NCI-H345 treated with DMSO at 0.1 percent for 48 hours (cell line): ENCODE data around the gene PARD3.
"Not testable (repeated sequence)": the region's sequence is repeated elsewhere in the genome, so short reads cannot be mapped to it uniquely, and the experiment has no call there.

ENCODE experiments used
- DNase-seq: peaks from one replicate; lab custom pipeline; 2025; ENCODE audit not compliant: unreplicated experiment; lab: John Stamatoyannopoulos, UW

PARD3 gene

DNA sequence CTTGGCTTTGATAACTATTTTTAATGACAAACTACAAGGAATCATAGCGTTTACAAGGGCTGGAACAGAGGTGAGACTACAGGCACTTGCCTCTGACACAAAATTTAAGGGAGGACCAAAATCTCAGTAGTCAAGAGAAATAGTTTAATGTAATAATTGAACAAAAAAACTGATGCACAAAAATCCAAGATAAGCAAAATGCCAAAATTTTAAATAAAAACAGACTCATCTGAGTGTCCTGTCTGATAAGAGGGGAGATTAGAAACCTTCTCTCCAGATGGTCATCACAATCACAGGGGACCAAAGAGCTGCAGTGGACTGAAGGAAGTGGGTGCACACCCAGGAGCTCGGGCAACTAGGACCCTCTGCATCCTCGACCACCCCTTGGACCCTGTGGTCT lies 70.5 kb downstream of the PARD3 start:
- no peak for DNase-seq

DNA sequence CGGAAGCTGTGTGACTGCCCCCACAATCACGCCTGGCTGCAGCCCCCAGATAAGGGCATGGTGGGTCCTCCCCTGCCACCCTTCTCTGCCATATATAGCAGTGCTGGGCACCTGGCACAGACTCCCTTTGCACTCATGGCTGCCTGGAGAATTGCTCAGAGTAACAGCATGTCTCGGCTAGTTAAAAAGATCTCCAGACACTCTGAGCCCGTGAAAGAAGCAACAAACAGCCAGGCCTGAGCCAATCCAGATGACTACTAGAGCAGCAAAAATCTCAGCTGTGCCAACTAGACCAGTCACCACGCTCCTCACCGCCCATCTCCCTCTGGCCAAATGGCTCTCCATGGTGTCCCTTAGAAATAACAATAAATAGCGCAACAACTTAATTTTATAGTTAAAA lies 71.3 kb downstream of the PARD3 start:
- DNase-seq, result no peak

DNA sequence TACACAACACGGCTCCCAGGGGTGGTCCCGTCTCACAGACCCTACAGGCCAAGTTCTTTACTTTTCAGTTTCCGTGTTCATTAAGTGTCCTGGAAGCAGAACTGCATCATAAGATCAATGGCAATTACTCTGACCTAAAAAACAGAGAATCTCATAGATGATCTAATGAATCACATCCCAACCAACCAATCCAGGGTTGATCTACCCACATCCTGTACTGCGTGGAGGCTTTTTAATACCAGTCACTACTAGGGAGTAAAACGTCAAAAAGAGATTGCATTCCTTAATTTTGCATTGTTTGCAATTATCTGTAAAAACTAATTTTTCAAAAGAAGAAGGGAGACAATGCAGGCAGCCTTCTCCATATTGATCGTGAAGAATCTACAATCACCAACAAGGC lies 72.6 kb downstream of the PARD3 start:
- DNase-seq, result no peak

DNA sequence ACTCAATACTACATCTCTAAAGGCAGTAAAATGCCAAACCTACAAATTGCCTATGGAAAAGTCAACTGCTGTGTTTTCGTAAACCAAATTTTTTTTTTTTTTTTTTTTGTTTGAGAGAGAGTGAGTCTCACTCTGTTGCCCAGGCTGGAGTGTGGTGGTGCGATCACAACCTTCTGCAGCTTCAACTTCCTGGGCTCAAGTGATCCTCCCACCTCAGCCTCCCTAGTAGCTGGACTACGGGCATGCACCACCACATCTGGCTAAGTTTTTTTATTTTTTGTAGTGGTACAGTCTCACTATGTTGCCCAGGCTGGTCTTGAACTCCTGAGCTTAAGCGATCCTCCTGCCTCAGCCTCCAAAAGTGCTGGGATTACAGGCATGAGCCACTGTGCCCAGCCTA lies 74.0 kb downstream of the PARD3 start:
- not testable (repeated sequence) for DNase-seq

DNA sequence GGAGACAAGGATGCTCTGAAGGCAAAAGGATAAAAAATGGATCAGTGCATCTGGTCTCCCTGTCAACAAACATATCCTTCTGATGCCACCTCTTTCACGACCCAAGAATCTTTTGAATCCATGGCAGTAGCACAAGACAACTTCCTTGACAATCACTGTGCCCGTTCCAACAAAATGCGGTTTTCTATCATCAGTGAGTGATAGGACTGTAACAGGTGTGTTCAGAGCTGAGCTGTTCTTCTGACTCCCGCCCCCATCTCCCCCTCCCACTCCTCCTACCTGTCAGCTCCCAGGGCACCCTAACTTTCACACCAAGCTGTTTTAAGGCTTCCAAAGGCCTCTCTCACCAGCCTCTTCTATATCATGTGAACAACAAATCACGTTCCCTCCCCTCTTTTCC lies 74.8 kb downstream of the PARD3 start:
- no peak for DNase-seq

DNA sequence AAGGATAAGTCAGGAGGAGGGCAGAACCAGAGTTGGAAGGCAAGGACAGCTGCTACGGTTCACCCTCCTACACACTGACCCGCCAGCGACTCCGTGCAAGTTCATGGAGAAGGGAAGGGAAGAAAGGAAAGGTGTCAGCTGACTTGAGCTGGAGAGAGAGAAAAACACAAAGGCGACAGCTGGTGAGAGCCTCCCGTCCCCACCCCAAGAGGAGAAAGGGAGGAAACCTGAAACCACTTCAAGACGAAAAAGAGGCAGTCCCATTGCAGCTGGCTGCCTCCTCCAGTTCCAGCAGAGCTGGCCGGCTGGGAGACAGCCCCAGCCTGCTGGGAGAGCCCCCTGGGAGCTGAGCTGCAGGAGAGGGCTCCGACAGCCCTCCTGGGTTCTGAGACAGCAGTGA lies 75.2 kb downstream of the PARD3 start:
- DNase-seq, result peak; percentile 73

DNA sequence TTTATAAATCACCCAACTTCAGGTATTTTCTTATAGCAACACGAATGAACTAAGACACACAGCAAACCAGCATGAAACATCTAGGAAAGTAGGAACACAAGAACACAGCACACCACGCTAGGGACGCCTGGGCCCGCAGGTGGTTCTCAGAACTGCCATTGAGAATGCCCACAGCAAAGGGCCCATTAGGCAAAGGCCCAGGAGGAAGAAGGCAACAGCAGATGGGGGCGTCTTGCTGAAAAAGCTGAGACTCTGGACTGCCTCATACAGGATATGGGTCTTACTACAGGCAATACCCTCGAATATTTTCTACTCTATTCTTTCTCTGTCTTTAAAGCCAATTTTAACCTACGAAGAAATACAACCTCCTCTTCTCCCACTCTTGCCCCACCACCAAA lies 77.3 kb downstream of the PARD3 start:
- DNase-seq, result no peak

DNA sequence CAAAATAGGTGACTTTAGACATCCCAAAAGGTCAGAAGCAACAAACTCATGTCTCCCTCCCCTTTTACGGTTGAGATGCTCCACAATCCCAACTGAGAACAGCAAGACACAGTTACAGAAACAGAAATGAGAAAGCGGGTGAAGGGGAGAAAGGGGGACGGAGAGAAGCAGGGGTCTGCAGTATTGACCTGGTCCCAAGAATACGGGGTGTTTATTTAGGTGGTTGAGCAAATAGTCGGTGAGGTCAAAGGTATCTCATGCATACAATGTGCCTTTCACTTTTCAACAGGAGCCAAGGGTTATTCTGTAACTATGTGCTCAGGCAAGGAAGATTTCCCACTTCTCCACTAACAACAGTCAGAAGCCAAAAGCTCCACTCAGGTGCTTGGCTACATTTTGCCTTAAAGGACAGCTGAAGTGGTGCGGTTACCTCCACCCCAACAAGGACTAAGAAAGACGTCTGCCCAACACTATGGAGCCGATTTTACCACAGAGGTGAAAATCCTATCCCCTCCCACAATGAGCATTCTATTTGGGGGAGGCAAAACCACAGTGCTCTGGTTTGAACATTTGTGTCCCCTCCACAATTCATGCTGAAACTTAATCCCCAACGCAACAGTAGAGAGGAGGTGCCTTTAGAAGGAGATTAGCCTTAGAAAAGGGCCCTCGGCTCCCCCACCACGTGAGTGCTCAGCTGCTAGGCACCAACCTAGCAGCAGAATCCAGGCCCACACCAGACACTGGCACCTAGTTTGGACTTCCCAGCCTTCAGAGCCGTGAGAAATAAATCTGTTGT lies 77.9 kb downstream of the PARD3 start:
- DNase-seq, result no peak

DNA sequence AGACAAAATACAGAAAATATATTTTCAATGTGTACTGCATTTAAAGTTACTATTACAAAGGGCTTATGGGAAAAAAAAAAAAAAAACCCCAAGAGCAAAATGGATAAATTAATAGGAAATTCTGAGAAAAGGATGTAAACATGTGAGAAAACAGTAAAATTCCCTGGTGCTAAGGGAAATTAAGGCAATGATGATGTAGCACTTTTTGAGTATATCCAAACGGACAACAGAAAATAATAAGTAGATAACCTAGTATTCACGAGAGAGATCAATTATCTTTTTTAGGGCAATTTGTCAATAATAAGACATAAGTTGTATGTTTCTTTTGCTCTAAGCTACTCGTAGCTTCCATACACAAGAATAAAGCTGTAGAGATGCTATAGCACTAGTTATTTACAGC lies 80.2 kb downstream of the PARD3 start:
- DNase-seq, result no peak

DNA sequence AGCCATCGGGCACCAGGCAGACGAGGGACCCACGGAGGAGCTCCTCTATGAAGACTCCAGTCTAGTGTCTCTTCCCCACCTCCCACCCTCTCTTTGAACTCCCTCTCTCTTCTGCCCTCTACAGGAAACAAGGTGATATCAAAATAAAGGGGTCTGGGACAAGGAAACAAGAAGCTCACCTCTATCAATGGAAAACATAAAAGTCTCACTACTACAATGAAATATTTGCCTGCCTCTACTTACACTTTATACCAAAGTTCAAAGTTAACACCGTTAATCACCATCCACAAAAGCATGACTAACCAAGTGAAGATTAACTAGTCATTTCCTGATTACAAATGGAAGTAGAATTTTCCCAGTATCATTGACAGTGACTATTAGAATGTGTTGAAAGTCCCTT lies 82.2 kb downstream of the PARD3 start:
- no peak for DNase-seq

DNA sequence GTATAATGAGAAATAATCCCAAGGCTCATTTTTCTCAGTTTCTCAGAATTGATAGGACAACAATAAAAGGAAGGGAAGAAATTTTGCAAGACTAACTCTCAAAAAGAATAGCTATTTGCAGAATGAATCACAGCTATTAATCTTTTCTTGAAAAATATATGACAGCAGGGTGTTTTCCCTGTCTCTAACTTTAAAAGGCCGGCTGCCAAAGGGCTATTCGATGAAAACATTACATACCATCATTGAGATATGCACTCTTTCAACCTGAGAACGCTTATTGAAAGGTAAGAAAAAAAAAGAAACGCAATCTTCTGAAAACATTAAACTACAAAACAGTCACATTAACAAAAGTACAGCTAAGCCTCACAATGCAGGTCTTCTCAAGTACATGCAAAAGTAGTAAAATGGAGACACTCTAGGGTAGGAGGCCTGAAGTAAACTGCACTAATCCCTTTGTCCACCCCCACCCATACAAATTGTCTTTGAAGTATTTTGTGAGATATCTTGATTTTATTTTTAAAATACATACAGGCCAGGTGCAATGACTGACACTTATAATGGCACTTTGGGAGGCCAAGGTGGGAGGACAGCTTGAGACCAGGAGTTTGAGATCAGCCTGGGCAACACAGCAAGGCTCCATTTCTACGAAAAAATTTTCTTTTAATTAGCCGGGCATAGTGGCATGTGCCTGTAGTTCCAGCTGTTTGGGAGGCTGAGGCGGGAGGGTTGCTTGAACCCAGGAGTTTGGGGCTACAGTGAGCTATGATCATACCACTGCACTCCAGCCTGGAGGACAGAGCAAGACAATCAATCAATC lies 83.0 kb downstream of the PARD3 start:
- no peak for DNase-seq

DNA sequence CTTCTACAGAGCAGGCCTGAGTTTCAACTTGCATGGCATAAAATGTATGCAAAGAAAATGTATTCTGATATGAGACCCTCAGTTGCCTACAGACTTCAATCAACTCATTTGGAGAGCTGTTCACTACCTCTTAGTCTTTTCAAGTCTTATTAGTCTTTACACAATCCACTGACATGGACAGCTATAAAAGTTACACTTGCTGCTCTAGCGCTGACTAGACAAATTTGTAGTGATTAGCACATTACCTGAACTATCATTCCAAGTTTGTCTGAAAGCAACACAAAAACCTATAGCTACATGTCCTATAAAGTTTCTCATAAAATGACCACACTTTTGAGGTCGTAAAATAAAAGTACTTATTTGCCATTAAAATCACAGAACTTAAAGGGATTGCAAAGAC lies 83.9 kb downstream of the PARD3 start:
- no peak for DNase-seq

DNA sequence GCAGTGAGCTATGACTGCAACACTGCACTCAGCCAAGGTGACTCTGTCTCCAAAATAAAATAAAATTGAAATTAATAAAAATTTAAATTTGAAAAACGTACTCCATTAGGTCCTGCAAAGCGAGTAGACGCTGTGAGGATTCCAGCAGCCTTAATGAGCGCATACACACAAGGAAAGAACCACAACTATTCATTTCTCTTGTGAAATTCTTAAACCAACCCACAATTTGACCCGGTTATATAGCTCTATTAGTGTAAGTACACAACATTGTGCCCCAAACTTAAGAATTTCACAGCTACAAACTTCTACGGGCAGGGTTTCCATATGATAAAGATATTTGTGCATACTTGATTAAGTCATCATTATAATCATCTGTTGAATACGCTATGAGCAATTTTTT lies 84.4 kb downstream of the PARD3 start:
- no peak for DNase-seq

DNA sequence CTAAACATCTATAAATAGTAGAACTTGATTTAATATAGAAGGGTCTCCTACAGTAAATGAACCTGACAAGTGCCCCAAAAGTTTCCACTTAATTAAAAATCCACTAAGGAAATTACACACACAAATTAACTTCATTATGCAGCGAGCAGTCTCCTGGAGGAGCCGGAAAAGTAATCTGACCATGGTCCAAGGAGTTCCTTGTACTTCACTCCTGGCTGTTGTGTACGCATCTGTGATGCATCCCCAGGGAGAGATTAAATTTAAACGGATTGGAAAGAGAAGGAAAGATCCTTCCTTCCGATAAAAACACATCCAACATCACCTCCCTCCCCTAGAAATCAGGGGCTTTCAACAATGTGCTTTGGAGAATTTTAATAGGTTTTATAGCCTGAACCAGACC lies 85.5 kb downstream of the PARD3 start:
- DNase-seq, result no peak

DNA sequence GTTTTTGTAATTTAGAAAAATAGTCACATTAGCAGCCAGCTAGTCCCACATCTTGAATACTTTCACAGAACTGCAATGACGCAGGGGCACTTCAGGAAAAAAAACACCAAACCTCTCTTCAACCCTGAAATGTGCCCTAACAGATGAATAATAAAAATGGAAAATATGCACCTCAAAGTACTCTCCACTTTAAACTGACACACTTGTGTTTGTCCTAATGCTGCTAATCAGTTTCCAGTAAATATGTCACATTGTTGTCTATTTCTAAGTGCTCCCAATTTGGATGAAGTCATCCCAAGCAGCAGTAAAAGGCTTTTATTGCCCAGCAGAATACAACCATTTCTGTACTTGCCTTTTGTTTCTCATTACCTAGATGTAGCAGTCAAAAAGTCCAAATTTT lies 86.7 kb downstream of the PARD3 start:
- no peak for DNase-seq

DNA sequence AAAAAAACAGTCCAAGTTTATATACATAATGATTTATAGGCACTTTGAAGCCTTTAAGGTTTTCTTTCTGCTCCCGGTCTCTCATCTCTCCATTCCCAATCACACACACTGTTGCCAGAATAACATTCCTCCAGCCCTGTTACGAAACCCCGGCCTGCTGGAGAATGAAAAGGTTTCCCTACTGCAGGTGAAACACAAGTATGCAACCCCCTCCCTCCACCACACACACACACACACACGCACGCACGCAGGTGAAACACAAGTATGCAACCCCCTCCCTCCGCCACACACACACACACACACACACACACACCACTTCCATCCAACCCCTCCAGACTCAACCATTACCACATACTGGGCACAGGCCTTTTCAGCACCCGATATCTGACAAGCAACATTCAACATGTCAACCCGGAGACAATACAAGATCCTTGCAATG lies 87.5 kb downstream of the PARD3 start:
- no peak for DNase-seq

DNA sequence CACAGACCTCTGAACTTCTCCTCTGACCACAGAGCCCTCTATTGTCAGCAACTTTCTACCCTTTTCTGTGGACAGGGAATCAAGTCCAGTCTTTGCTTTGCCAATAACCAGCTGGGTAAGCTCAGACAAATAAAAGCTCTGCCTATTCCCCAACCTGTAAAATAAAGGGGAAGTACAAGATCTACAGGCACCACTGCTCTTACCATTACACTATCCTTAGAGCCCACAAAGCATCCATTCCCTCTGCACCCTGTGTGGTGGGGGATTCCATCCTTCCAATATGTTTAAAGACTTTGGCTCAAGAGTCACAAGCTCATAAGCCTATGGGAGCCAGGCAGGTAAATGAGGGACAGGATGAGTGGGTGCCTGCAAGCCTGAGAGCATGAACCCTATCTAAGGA lies 88.2 kb downstream of the PARD3 start:
- DNase-seq, result no peak

DNA sequence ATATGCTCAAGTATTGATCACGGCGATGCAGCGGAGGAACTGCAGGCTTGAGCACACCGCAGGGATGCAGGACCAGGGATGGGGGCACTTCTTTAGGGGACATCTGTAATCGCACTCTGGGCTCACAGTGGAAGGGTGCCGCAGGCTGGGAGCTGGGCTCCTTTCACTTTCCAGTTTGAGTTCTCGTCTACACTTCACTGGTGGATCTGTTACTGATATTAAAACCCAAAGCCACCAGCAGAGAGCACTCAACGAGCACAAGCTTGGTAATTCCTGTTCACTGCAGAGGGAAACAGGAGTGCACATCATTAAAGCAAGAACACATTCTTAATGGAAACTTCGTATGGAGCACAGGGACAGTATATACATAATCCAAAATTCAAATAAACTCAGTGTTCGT lies 91.3 kb downstream of the PARD3 start:
- peak; percentile 2 for DNase-seq

DNA sequence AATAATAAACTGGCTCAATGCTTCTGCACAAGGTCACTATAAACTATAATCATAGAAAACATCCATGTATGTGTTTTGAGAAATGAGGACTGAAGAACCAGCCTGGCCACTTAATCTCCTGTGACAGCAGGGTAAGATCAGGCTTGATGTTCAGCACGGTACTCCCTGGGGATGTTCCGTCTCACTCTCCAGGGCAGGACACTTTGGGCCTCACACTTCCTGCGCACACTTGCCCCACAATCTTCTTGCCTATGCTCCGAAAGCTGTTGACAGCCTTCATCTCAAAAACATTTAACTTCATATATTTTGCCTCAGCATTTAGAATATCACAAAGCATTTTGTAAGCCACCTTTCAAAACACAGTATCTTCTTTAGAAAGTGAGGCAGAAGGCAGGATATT lies 92.7 kb downstream of the PARD3 start:
- no peak for DNase-seq

DNA sequence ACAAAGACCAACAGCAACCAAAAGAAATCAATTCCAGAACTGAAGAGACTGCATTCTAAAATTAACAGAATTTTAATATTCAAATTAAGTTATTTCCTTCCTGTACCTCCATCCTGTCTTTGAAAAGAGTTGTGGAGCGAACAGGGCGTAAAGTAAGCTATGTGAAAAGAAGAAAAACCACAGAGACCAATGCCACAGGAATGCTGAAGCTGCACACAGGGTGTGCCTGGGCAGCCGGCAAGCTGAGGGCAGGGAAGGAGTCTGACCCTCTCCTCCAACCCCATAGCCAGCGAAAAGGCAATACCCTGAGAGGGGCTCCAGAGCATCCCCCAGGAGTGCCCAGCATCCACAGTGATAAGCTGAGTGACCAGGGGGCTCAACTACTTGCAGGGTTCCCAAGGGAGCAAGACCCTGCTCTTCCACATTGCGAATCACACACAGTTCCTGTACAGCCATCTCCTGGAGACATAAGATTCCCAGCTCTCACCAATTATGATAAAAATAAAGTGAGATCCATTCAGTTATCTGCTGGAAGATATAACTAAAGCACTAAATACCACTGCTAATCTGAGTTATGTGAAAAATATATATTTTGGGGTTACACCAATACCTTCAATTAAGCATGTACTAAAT lies 93.8 kb downstream of the PARD3 start:
- DNase-seq, result no peak

DNA sequence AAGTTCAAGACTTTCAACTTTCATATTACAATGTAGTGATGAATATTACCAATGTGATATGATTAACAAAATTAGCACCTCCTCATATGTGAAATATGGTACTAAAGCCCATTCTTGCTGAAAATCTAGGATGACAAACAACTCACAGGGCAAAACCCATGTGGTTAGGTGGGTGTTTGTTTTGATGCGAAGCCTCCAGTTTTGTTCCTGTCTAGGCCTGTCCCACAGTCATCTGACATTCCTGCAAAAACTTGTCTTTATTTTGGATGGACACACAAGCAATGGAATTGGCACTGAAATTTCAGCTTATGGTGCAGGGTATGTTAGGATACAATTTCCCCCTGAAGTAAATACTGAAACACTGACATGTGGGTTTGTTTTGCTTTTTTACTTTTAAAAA lies 95.3 kb downstream of the PARD3 start:
- DNase-seq, result no peak

DNA sequence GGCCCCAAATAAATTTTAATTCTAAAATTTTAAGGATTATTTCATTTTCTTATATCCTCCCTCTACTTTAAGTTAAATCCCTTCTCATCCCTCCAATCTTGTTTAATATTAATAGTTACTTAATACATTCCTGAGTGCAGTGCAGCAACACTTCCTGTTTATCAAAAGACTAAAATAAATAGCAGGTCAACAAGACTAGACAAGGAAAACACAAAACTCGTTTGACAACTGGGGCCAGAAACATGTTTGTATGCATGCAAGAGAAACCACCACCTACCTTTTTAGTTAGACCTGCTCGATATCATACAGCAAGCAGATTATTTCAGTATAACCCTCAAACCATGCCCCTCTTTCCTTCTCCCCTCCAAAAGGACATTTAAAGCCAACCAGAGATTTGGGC lies 95.8 kb downstream of the PARD3 start:
- DNase-seq, result no peak
